Keratinocyte (primary cell): Measurements from ENCODE around the gene ABHD5.

Source experiments
- CTCF ChIP-seq, 3 experiments: IDR thresholded peaks in 1 of 3; conservative IDR thresholded peaks in 1 of 3; optimal IDR thresholded peaks in 1 of 3; 2 replicates in 2 of 3; 3 replicates in 1 of 3; pipeline versions ENCODE3 to v1.5.1; 2011; ENCODE audit warnings: low read length in 3 of 3, mild to moderate bottlenecking in 3 of 3, moderate library complexity in 2 of 3, control low read depth in 1 of 3, inconsistent platforms in 1 of 3; ENCODE audit not compliant: insufficient read depth in 2 of 3; ENCODE audit errors: extremely low read depth in 1 of 3
- EZH2 ChIP-seq: IDR thresholded peaks from one replicate; pipeline ENCODE4 v1.6.1; 2012; ENCODE audit warnings: inconsistent platforms, mild to moderate bottlenecking, low read length, moderate library complexity

DNA sequence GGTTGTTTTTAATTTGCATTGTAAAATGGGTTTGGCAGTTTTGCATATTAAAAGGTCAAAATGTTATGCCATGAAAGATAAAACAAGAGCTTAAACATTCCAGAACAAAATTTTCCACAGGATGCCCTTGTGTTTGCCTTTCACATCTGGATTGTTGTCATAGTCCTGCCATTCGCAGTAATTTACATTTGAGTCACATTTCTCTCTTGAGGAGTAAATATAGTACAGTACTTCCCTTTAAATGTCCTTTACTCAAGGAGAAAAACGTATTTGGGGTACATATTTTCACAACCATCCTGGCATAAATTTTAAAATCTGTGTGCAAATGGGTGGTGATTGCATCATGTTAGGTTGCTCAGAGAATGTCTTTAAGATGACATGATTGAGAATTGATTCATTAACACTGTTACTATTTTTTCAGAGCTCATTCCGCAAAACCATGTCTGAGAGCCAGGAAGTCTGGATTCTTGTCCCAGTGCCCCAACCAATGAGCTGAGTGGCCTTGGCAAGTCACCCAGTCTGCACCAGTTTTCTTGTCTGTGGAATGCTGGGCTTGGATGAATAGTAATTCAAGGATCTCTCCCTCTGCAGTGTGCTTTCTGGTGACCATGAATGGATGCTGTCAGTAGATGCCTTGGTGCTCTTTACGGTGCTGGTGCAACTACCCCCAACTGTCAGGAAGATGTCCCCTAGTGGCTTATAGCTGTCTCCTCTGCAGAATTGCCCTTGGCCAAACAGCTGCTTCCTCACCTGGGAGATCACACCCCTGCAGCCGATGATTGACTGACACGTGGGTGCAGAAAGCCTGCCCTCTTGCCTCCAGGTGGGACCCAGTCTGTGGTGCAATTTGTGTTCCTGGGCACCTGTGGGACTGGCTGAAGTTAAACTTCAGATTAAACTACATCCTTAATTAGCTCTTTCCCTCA, 43.0 kb downstream of the ABHD5 start:
- TF ChIP-seq CTCF (optimal IDR thresholded peaks at IDR 0.05 in 1 of 3, IDR thresholded peaks at IDR 0.05 in 1 of 3, conservative IDR thresholded peaks at IDR 0.05 in 1 of 3; ENCODE audit: extremely low read depth in 1 of 3, insufficient read depth in 2 of 3, low read length in 3 of 3): peak in 2 of 3 experiments; percentile 9 to 19
- TF ChIP-seq EZH2: no peak
